Measurements from ENCODE around the gene DOCK9.
"Not testable (repeated sequence)": the region's sequence is repeated elsewhere in the genome, so short reads cannot be mapped to it uniquely, and the experiment has no call there.

The DOCK9 gene

GRCh38 chr13:98905199-98905598 is 72.7 kb downstream of the DOCK9 start:
- no peak overlapping the region for H3K27ac ChIP-seq

GRCh38 chr13:98900442-98900841 is 77.4 kb downstream of the DOCK9 start:
- H3K27ac ChIP-seq, result no peak overlapping the region
- TF ChIP-seq, protein P1, sequence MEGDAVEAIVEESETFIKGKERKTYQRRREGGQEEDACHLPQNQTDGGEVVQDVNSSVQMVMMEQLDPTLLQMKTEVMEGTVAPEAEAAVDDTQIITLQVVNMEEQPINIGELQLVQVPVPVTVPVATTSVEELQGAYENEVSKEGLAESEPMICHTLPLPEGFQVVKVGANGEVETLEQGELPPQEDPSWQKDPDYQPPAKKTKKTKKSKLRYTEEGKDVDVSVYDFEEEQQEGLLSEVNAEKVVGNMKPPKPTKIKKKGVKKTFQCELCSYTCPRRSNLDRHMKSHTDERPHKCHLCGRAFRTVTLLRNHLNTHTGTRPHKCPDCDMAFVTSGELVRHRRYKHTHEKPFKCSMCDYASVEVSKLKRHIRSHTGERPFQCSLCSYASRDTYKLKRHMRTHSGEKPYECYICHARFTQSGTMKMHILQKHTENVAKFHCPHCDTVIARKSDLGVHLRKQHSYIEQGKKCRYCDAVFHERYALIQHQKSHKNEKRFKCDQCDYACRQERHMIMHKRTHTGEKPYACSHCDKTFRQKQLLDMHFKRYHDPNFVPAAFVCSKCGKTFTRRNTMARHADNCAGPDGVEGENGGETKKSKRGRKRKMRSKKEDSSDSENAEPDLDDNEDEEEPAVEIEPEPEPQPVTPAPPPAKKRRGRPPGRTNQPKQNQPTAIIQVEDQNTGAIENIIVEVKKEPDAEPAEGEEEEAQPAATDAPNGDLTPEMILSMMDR (conservative IDR thresholded peaks at IDR 0.05), result no peak

More at GRCh38 chr13:98905199-98905598, 72.7 kb downstream of the DOCK9 start:
- TF ChIP-seq, protein P1 (conservative IDR thresholded peaks at IDR 0.05), result no peak

GRCh38 chr13:98897706-98898105 is 80.2 kb downstream of the DOCK9 start:
- no peak overlapping the region for H3K27ac ChIP-seq
- TF ChIP-seq, protein P1 (conservative IDR thresholded peaks at IDR 0.05), result no peak

GRCh38 chr13:98896868-98897144 is 81.1 kb downstream of the DOCK9 start:
- TF ChIP-seq, protein P1 (conservative IDR thresholded peaks at IDR 0.05), result no peak
- no peak overlapping the region for H3K27ac ChIP-seq

- H3K27ac ChIP-seq, result no peak overlapping the region
Measured at GRCh38 chr13:98896083-98896867, 81.6 kb downstream of the DOCK9 start.

GRCh38 chr13:98894814-98895213 is 83.0 kb downstream of the DOCK9 start:
- H3K27ac ChIP-seq, result not testable (repeated sequence)

More at GRCh38 chr13:98896083-98896867, 81.6 kb downstream of the DOCK9 start:
- TF ChIP-seq, protein P1 (conservative IDR thresholded peaks at IDR 0.05), result no peak

GRCh38 chr13:98893371-98893770 is 84.5 kb downstream of the DOCK9 start:
- H3K27ac ChIP-seq, result no peak overlapping the region
- TF ChIP-seq, protein P1 (conservative IDR thresholded peaks at IDR 0.05), result no peak

- TF ChIP-seq, protein P1 (conservative IDR thresholded peaks at IDR 0.05), result no peak
Measured at GRCh38 chr13:98892821-98893220, 85.0 kb downstream of the DOCK9 start.

More at GRCh38 chr13:98892821-98893220, 85.0 kb downstream of the DOCK9 start:
- H3K27ac ChIP-seq, result no peak overlapping the region

All from VCaP (cell line).